Astrocyte (in vitro differentiated cells and primary cell): ENCODE data around the gene SCCPDH. TPM values are rescaled to one million over a fixed set of nuclear protein-coding genes. Genes with fewer than 3 reads are reported as not detected.
A peak's percentile ranks its signal among the peaks of the same experiment; 100 is the strongest.
"Not testable (repeated sequence)": the region's sequence is repeated elsewhere in the genome, so short reads cannot be mapped to it uniquely, and the experiment has no call there.

Source experiments
- DNase-seq: peaks from one replicate; pipeline ENCODE4 v3.0.0-alpha.2; 2010; ENCODE audit warnings: low read depth
- FAIRE-seq: peaks from 2 replicates; lab custom pipeline; 2011; peaks lifted over from hg19 to GRCh38; lab: Jason Lieb, UNC
- H2AFZ ChIP-seq: 2 replicates; pipeline ENCODE4 v1.6.0; 2012; ENCODE audit warnings: low read depth, low read length, inconsistent platforms
- H3K27ac ChIP-seq: 2 replicates; pipeline ENCODE4 v1.5.1; 2011; ENCODE audit warnings: low read depth, low read length, inconsistent platforms
- H3K27me3 ChIP-seq: 2 replicates; pipeline ENCODE4 v1.6.0; 2011; ENCODE audit warnings: low read length, inconsistent platforms; ENCODE audit not compliant: insufficient read depth
- H3K36me3 ChIP-seq: 2 replicates; pipeline ENCODE4 v1.5.1; 2011; ENCODE audit warnings: low read length, inconsistent platforms; ENCODE audit not compliant: insufficient read depth
- H3K4me1 ChIP-seq: 2 replicates; pipeline ENCODE4 v1.5.1; 2011; ENCODE audit warnings: low read length, inconsistent platforms; ENCODE audit not compliant: insufficient read depth
- H3K4me2 ChIP-seq: 2 replicates; pipeline ENCODE4 v1.6.0; 2012; ENCODE audit warnings: low read length, inconsistent platforms
- H3K4me3 ChIP-seq: 2 replicates; pipeline ENCODE4 v1.5.1; 2011; ENCODE audit warnings: low read depth, mild to moderate bottlenecking, low read length, inconsistent platforms; ENCODE audit not compliant: insufficient read depth
- H3K79me2 ChIP-seq: 2 replicates; pipeline ENCODE4 v1.6.0; 2012; ENCODE audit warnings: mild to moderate bottlenecking, low read length, inconsistent platforms; ENCODE audit not compliant: insufficient read depth
- H3K9ac ChIP-seq: 2 replicates; pipeline ENCODE4 v1.6.0; 2012; ENCODE audit warnings: mild to moderate bottlenecking, low read length, inconsistent platforms
- H3K9me3 ChIP-seq: 2 replicates; pipeline ENCODE4 v1.5.1; 2012; ENCODE audit warnings: low read depth, mild to moderate bottlenecking, low read length, inconsistent platforms; ENCODE audit not compliant: insufficient read depth
- H4K20me1 ChIP-seq: 2 replicates; pipeline ENCODE4 v1.6.0; 2012; ENCODE audit warnings: low read length, inconsistent platforms; ENCODE audit not compliant: insufficient read depth
- H3K27ac Mint-ChIP-seq: one replicate; pipeline ENCODE4 v1.8.0; 2021; ENCODE audit warnings: mild to moderate bottlenecking, mixed read lengths; ENCODE audit not compliant: unreplicated experiment
- H3K27me3 Mint-ChIP-seq: one replicate; pipeline ENCODE4 v1.8.0; 2021; ENCODE audit warnings: low read depth, mixed read lengths; ENCODE audit not compliant: unreplicated experiment
- H3K36me3 Mint-ChIP-seq: one replicate; pipeline ENCODE4 v1.8.0; 2021; ENCODE audit warnings: low read depth, mixed read lengths; ENCODE audit not compliant: unreplicated experiment
- H3K4me1 Mint-ChIP-seq: one replicate; pipeline ENCODE4 v1.8.0; 2021; ENCODE audit warnings: low read depth, mixed read lengths; ENCODE audit not compliant: unreplicated experiment
- H3K4me3 Mint-ChIP-seq: one replicate; pipeline ENCODE4 v1.8.0; 2021; ENCODE audit warnings: mild to moderate bottlenecking, moderate library complexity, mixed read lengths; ENCODE audit not compliant: unreplicated experiment
- H3K9me3 Mint-ChIP-seq: one replicate; pipeline ENCODE4 v1.8.0; 2021; ENCODE audit warnings: mild to moderate bottlenecking, mixed read lengths; ENCODE audit not compliant: unreplicated experiment
- CTCF ChIP-seq: IDR thresholded peaks from 2 replicates; pipeline ENCODE4 v1.5.1; 2011; ENCODE audit warnings: low read depth, mild to moderate bottlenecking, inconsistent platforms, low read length, moderate library complexity; ENCODE audit not compliant: insufficient read depth
- EZH2 ChIP-seq: IDR thresholded peaks from 2 replicates; pipeline ENCODE4 v1.6.1; 2012; ENCODE audit warnings: mild to moderate bottlenecking, low read length, inconsistent platforms; ENCODE audit not compliant: insufficient read depth
- total RNA-seq: library from RNA; stranded (reverse); gene quantifications from 2 replicates; pipeline ENCODE4 v1.2.1, GENCODE V29; 2021

The SCCPDH gene
- total RNA-seq, 1 donor from 2014 or later: 25.0 TPM

- Histone ChIP-seq H3K9ac (no peak overlapping the region), H3K79me2 (no peaks in the 10 kb centered on the region), H3K27ac (no peak overlapping the region), H3K9me3 (peaks cover 3% of the 10 kb centered on the region), H3K4me3 (peak overlapping the region; percentile 39), H3K27me3 (no peaks in the 10 kb centered on the region), H3K36me3 (no peaks in the 10 kb centered on the region), H3K4me2 (peak overlapping the region; percentile 82), H2AFZ (no peak overlapping the region), H3K4me1 (no peaks in the 10 kb centered on the region), H4K20me1 (no peaks in the 10 kb centered on the region)
- Mint-ChIP-seq H3K27ac (no peak overlapping the region), H3K4me3 (no peak overlapping the region), H3K9me3 (peaks cover 23% of the 10 kb centered on the region), H3K36me3 (peaks cover 2% of the 10 kb centered on the region), H3K4me1 (no peaks in the 10 kb centered on the region), H3K27me3 (no peaks in the 10 kb centered on the region)
- DNase-seq (no peak), FAIRE-seq (no peak)
- TF ChIP-seq EZH2: no peak
- TF ChIP-seq CTCF: no peak
Observed at GRCh38 chr1:246690100-246690499, 34.1 kb upstream of the SCCPDH start.

- DNase-seq (no peak), FAIRE-seq (no peak)
- Mint-ChIP-seq H3K4me1 (no peaks in the 10 kb centered on the region), H3K27ac (no peak overlapping the region), H3K27me3 (no peaks in the 10 kb centered on the region), H3K4me3 (no peak overlapping the region), H3K36me3 (no peaks in the 10 kb centered on the region), H3K9me3 (peaks cover 20% of the 10 kb centered on the region)
- Histone ChIP-seq H3K4me2 (no peak overlapping the region), H3K4me3 (no peak overlapping the region), H3K9ac (no peak overlapping the region), H3K27ac (no peak overlapping the region), H3K27me3 (no peaks in the 10 kb centered on the region), H3K79me2 (no peaks in the 10 kb centered on the region), H4K20me1 (no peaks in the 10 kb centered on the region), H3K4me1 (peaks cover 3% of the 10 kb centered on the region), H3K36me3 (no peaks in the 10 kb centered on the region), H2AFZ (no peak overlapping the region), H3K9me3 (peaks cover 3% of the 10 kb centered on the region)
- no peak for TF ChIP-seq CTCF
- TF ChIP-seq EZH2: no peak
Observed at GRCh38 chr1:246691622-246692495, 32.4 kb upstream of the SCCPDH start.

GRCh38 chr1:246694213-246694895 is 29.9 kb upstream of the SCCPDH start:
- H3K36me3 ChIP-seq, H3K36me3 Mint-ChIP-seq, H3K4me1 Mint-ChIP-seq, H3K27ac Mint-ChIP-seq, H3K79me2 ChIP-seq, H3K27me3 Mint-ChIP-seq, DNase-seq, H4K20me1 ChIP-seq, H2AFZ ChIP-seq, H3K4me3 Mint-ChIP-seq, H3K27ac ChIP-seq, H3K27me3 ChIP-seq, FAIRE-seq, H3K4me3 ChIP-seq, H3K9ac ChIP-seq, H3K4me2 ChIP-seq, H3K9me3 ChIP-seq: not testable (repeated sequence)
- H3K9me3 Mint-ChIP-seq: peaks cover 20% of the 10 kb centered on the region
- peaks cover 10% of the 10 kb centered on the region for H3K4me1 ChIP-seq
